H9 (cell line): ENCODE data around the gene TRIP11. TPM values are rescaled to one million over a fixed set of nuclear protein-coding genes. Genes with fewer than 3 reads are reported as not detected.

ENCODE experiments used
- DNase-seq: peaks from one replicate; pipeline ENCODE4 v3.0.0-alpha.2; 2017
- H2AFZ ChIP-seq: one replicate; pipeline ENCODE4 v1.6.1; 2013; ENCODE audit warnings: mild to moderate bottlenecking, low read length, control low read depth, moderate library complexity
- H2AK5ac ChIP-seq: 2 replicates; pipeline ENCODE4 v1.6.1; 2013; ENCODE audit warnings: low read length, control low read depth, mixed read lengths; ENCODE audit not compliant: insufficient read length
- H2BK120ac ChIP-seq: one replicate; pipeline ENCODE4 v1.6.1; 2013; ENCODE audit warnings: low read depth, mild to moderate bottlenecking, low read length, control low read depth, inconsistent platforms; ENCODE audit not compliant: poor library complexity, severe bottlenecking
- H2BK12ac ChIP-seq: 2 replicates; pipeline ENCODE4 v1.6.1; 2013; ENCODE audit warnings: low read length, control low read depth, mixed read lengths, low read depth; ENCODE audit not compliant: insufficient read length
- H2BK15ac ChIP-seq: 2 replicates; pipeline ENCODE4 v1.6.1; 2013; ENCODE audit warnings: low read depth, low read length, control low read depth
- H2BK20ac ChIP-seq: one replicate; pipeline ENCODE4 v1.6.1; 2013; ENCODE audit warnings: low read depth, mild to moderate bottlenecking, low read length, control low read depth, inconsistent platforms; ENCODE audit not compliant: poor library complexity, severe bottlenecking
- H2BK5ac ChIP-seq: 2 replicates; pipeline ENCODE4 v1.6.1; 2013; ENCODE audit warnings: low read length, control low read depth, mixed read lengths; ENCODE audit not compliant: insufficient read length
- H3K14ac ChIP-seq: 2 replicates; pipeline ENCODE4 v1.6.1; 2013; ENCODE audit warnings: low read length, control low read depth; ENCODE audit not compliant: insufficient read depth
- H3K18ac ChIP-seq: 2 replicates; pipeline ENCODE4 v1.6.1; 2013; ENCODE audit warnings: low read depth, mild to moderate bottlenecking, mixed read lengths, low read length, control low read depth; ENCODE audit not compliant: insufficient read length
- H3K23ac ChIP-seq: 2 replicates; pipeline ENCODE4 v1.6.1; 2013; ENCODE audit warnings: low read length, control low read depth, mixed read lengths, low read depth; ENCODE audit not compliant: insufficient read length
- H3K23me2 ChIP-seq: 2 replicates; pipeline ENCODE4 v1.6.1; 2013; ENCODE audit warnings: low read depth, mild to moderate bottlenecking, mixed read lengths, low read length, control low read depth; ENCODE audit not compliant: insufficient read length, poor library complexity, severe bottlenecking
- H3K27ac ChIP-seq: 2 replicates; pipeline ENCODE4 v1.5.1; 2013; ENCODE audit warnings: low read length, control low read depth, mixed read lengths, low read depth; ENCODE audit not compliant: insufficient read length
- H3K27me3 ChIP-seq: 2 replicates; pipeline ENCODE4 v1.6.1; 2013; ENCODE audit warnings: low read length, control low read depth, inconsistent platforms; ENCODE audit not compliant: insufficient read depth
- H3K4ac ChIP-seq: 2 replicates; pipeline ENCODE4 v1.6.1; 2013; ENCODE audit warnings: low read depth, mild to moderate bottlenecking, control low read depth, inconsistent platforms, low read length, moderate library complexity
- H3K4me1 ChIP-seq: 2 replicates; pipeline ENCODE4 v1.6.1; 2013; ENCODE audit warnings: low read length, control low read depth, inconsistent platforms; ENCODE audit not compliant: insufficient read depth
- H3K4me2 ChIP-seq: 2 replicates; pipeline ENCODE4 v1.6.1; 2013; ENCODE audit warnings: low read length, control low read depth, mixed read lengths; ENCODE audit not compliant: insufficient read length, insufficient read depth
- H3K56ac ChIP-seq: 2 replicates; pipeline ENCODE4 v1.6.1; 2013; ENCODE audit warnings: low read depth, mild to moderate bottlenecking, mixed read lengths, low read length, control low read depth; ENCODE audit not compliant: insufficient read length
- H3K79me1 ChIP-seq: 2 replicates; pipeline ENCODE4 v1.6.1; 2013; ENCODE audit warnings: low read depth, mild to moderate bottlenecking, moderate library complexity, low read length, control low read depth, inconsistent platforms; ENCODE audit not compliant: insufficient read depth, poor library complexity, severe bottlenecking
- H3K79me2 ChIP-seq: 2 replicates; pipeline ENCODE4 v1.6.1; 2013; ENCODE audit warnings: low read length, control low read depth, inconsistent platforms; ENCODE audit not compliant: insufficient read depth
- H3K9ac ChIP-seq: 2 replicates; pipeline ENCODE4 v1.6.1; 2013; ENCODE audit warnings: low read length, control low read depth, mixed read lengths; ENCODE audit not compliant: insufficient read length; ENCODE audit errors: extremely low read depth
- H3K9me3 ChIP-seq: one replicate; pipeline ENCODE4 v1.6.1; 2013; ENCODE audit warnings: low read depth, low read length, inconsistent platforms; ENCODE audit not compliant: control insufficient read depth
- H3T11ph ChIP-seq: one replicate; pipeline ENCODE4 v1.6.1; 2013; ENCODE audit warnings: mild to moderate bottlenecking, low read length, control low read depth, inconsistent platforms
- H4K20me1 ChIP-seq: one replicate; pipeline ENCODE4 v1.6.1; 2013; ENCODE audit not compliant: control insufficient read depth, insufficient read length, insufficient read depth
- H4K5ac ChIP-seq: 2 replicates; pipeline ENCODE4 v1.6.1; 2013; ENCODE audit warnings: low read depth, mild to moderate bottlenecking, mixed read lengths, low read length, control low read depth; ENCODE audit not compliant: insufficient read length
- H4K8ac ChIP-seq: replicated peaks from 2 replicates; pipeline ENCODE4 v1.6.1; 2013; ENCODE audit warnings: low read length, control low read depth, mixed read lengths, low read depth; ENCODE audit not compliant: insufficient read length
- H4K91ac ChIP-seq: 2 replicates; pipeline ENCODE4 v1.6.1; 2013; ENCODE audit warnings: low read depth, mild to moderate bottlenecking, moderate library complexity, mixed read lengths, low read length, control low read depth; ENCODE audit not compliant: insufficient read length
- H3K27ac Mint-ChIP-seq, 3 experiments: 2 replicates in 2 of 3; 3 replicates in 1 of 3; pipeline ENCODE4 v1.8.0; 2020 to 2021; ENCODE audit warnings: mixed read lengths in 3 of 3, mild to moderate bottlenecking in 1 of 3, moderate library complexity in 1 of 3
- H3K27me3 Mint-ChIP-seq: 2 replicates; pipeline ENCODE4 v1.8.0; 2021; ENCODE audit warnings: low read depth, mild to moderate bottlenecking, moderate library complexity, mixed read lengths
- H3K36me3 Mint-ChIP-seq, 3 experiments: 2 replicates in 2 of 3; 3 replicates in 1 of 3; pipeline ENCODE4 v1.8.0; 2020 to 2021; ENCODE audit warnings: low read depth in 3 of 3, mixed read lengths in 3 of 3; ENCODE audit not compliant: insufficient read depth in 1 of 3
- H3K4me1 Mint-ChIP-seq, 2 experiments: 2 replicates each; pipeline ENCODE4 v1.8.0; 2020; ENCODE audit warnings: mixed read lengths in 2 of 2
- H3K4me3 Mint-ChIP-seq, 2 experiments: 2 replicates in 1 of 2; 3 replicates in 1 of 2; pipeline ENCODE4 v1.8.0; 2020 to 2021; ENCODE audit warnings: mild to moderate bottlenecking in 2 of 2, mixed read lengths in 2 of 2, moderate library complexity in 1 of 2
- H3K9me3 Mint-ChIP-seq, 2 experiments: 2 replicates in 1 of 2; 3 replicates in 1 of 2; pipeline ENCODE4 v1.8.0; 2020; ENCODE audit warnings: mild to moderate bottlenecking in 2 of 2, mixed read lengths in 2 of 2, moderate library complexity in 1 of 2
- WGBS: extraction: QIAGEN DNeasy Blood & Tissue Kit; methylation state at CpG from one replicate; pipeline ENCODE4 v1.1.7; 2013; ENCODE audit warnings: missing lambda C conversion rate, low lambda C conversion rate, mixed read lengths; ENCODE audit not compliant: insufficient read length; ENCODE audit errors: extremely low coverage; 5-methylcytosine and 5-hydroxymethylcytosine counted together
- total RNA-seq: library from RNA; stranded (reverse); gene quantifications from 2 replicates; pipeline ENCODE4 v1.2.1, GENCODE V29; 2021
- TF ChIP-seq, protein P1 (sequence below): fragments of 200-600 bp; sonication (generic); conservative IDR thresholded peaks from 3 replicates; pipeline ENCODE4 v1.8.0; 2021; ENCODE audit warnings: antibody characterized with exemption, mild to moderate bottlenecking

TRIP11 gene
- total RNA-seq, 1 experiment from 2014 or later = 33.5 TPM

DNA sequence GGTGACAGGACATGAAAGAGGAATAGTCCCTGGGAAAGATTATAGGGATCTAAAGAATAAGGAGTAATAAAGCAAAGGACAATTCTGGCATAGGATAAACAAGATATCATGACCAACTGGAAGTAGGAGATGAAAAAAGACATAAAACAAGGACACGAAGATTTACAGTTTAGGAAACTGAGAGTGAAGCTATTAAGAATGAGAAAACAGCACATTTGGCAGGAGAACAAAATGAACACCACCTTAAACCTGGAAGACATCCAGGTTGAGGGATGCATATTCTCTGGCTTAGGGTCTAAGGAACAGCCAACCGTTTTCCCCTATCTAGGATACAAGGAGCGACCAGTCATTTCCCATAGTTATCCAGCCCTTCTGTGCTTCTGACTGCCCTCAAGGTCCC, 1.9 kb downstream of the TRIP11 start:
- H3K14ac ChIP-seq = no peak overlapping the region

More for the DNA sequence above, 1.9 kb downstream of the TRIP11 start:
- Histone ChIP-seq H2BK20ac (no peak overlapping the region), H2BK12ac (no peak overlapping the region), H3K23me2 (no peaks in the 10 kb centered on the region), H3K9me3 (no peaks in the 10 kb centered on the region), H3K4ac (no peak overlapping the region), H2BK120ac (no peak overlapping the region), H3K79me1 (no peaks in the 10 kb centered on the region), H2BK15ac (no peak overlapping the region), H3K9ac (no peak overlapping the region), H4K91ac (no peak overlapping the region), H2AK5ac (no peak overlapping the region), H3K4me2 (peak overlapping the region; percentile 92), H3T11ph (no peak overlapping the region), H3K56ac (no peak overlapping the region), H4K20me1 (no peaks in the 10 kb centered on the region), H3K27me3 (no peaks in the 10 kb centered on the region), H4K8ac (no peak overlapping the region), H3K18ac (no peak overlapping the region), H2BK5ac (no peak overlapping the region), H3K23ac (no peak overlapping the region), H3K4me1 (no peaks in the 10 kb centered on the region), H3K27ac (no peak overlapping the region), H4K5ac (no peak overlapping the region), H3K79me2 (peaks cover 16% of the 10 kb centered on the region; the same call in 1 of the 2 replicates), H2AFZ (no peak overlapping the region)
- no peak for DNase-seq
- H3K27ac Mint-ChIP-seq = no peak overlapping the region; a peak in 1 of 7 replicates
- H3K27me3 Mint-ChIP-seq = no peaks in the 10 kb centered on the region
- H3K36me3 Mint-ChIP-seq = peaks cover 7 to 23% (median 7%) of the 10 kb centered on the region in 3 experiments
- H3K9me3 Mint-ChIP-seq = peaks cover 7 to 8% of the 10 kb centered on the region in 2 experiments
- no CpG with 5 or more reads among the region's 3 CpGs for WGBS
- TF ChIP-seq, protein P1, sequence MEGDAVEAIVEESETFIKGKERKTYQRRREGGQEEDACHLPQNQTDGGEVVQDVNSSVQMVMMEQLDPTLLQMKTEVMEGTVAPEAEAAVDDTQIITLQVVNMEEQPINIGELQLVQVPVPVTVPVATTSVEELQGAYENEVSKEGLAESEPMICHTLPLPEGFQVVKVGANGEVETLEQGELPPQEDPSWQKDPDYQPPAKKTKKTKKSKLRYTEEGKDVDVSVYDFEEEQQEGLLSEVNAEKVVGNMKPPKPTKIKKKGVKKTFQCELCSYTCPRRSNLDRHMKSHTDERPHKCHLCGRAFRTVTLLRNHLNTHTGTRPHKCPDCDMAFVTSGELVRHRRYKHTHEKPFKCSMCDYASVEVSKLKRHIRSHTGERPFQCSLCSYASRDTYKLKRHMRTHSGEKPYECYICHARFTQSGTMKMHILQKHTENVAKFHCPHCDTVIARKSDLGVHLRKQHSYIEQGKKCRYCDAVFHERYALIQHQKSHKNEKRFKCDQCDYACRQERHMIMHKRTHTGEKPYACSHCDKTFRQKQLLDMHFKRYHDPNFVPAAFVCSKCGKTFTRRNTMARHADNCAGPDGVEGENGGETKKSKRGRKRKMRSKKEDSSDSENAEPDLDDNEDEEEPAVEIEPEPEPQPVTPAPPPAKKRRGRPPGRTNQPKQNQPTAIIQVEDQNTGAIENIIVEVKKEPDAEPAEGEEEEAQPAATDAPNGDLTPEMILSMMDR = no peak
- peaks cover 16 to 18% of the 10 kb centered on the region in 2 experiments for H3K4me1 Mint-ChIP-seq
- H3K4me3 Mint-ChIP-seq = peak overlapping the region; percentile 92 to 96
